Measurements from ENCODE around the gene WWTR1.
A peak's percentile ranks its signal among the peaks of the same experiment; 100 is the strongest.

Gene WWTR1

DNA sequence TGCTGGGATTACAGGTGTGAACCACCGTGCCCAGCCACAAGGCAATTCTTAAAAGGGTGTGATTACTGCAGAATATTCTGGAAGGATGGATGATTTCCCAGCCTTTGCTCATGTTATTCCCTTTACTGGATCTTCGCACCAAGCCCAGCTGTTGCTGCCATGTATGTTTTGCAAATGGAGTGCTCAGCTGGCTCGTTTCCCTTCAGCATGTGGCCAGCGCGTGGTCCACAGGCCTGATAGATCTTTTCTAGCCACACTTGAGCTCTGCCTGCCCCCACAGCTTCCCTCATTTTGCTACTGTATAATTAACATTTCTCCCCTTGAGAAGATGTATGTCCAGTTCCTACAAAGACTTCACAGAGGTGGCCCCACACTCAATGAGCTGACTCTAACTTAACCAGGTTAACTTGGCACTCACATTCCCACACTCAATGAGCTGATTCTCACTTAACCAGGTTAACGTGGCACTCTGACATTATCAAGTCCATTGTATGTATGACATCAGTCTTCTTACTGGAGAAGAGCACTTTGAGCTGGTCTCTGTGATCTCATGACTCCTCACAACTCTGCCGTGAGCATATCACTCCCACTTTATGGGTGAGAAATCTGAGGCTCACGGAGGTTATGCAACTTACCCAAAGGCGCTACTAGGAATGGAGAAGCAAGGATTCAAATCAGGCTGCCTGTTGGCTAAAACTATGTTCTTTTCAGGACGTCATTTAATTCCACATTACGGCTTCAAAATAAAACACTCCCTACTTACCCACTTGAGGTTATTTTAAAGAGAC is 134.1 kb downstream of the WWTR1 start:
- DNase-seq = no peak

DNA sequence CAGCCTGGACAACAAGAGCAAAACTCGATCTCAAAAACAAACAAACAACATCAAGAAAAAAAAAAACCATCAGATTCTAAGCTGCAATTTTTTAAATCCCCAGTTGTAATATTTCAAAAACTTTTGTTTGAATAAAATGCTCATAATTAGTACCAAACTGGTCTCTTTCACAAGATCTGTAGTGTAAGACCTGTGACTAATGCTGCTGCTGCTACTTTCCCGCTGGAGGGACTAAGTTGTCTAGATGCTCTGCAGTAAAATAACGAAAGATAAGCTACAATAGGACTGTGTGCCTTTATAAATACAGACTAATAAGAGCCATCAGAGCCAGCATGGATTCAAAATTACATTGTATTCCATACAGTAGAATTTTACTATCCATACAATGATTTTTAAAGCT is 137.9 kb downstream of the WWTR1 start:
- DNase-seq = no peak

DNA sequence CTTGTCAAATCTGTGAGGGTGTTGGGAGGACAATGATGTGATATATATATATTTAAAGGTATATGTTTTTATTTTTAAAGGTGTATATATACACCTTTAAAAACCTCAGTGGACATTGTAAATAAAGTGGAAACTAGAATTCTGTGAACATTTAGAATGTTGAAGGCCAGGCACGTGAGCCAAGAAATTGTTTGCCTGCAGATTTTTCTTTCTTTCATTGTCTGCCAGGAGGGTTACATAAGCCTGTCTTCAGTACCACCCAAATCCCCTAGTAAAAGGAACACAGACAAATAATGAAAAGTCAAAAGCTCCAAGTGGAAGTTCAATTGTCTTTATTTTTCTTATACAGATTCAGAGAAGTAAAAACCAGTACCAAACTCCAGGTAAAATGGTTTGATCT is 140.9 kb downstream of the WWTR1 start:
- DNase-seq = no peak

DNA sequence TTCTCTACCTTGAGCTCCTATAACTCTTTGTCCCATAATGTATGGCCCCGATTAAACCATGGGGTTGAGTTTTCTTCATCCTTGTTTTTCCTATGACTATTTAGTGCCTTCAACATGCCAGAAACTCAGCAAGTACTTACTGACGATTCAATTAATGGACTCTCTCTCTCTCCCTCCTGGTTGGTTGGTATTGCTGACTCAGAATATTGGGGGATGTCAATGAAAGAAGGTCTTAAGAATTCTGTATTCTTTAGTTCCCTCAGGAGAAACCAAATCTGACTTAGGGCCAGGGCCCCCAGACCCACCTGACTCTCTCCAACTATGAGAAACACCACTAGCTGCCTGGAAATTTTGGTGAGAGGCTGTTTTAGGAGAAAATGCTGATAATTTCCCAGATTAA is 142.6 kb downstream of the WWTR1 start:
- DNase-seq = no peak

DNA sequence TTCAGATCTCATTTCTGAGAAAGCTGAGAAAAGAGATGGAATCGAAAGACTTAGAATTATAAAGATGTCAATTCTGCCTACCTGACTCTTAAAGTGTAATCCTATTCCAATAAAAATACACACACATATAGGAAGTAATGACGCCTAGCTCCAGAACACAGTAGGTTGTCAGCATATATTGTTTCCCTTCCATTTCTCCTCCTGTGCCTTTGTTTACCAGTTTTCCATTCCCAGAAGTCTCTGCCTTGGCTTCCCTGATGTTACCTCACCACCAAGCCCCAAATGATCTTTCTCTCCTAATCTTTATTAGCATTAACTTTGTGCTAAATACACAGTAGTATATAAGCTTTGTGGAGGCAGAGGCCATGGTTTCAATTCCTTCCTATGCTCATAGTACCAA is 143.4 kb downstream of the WWTR1 start:
- DNase-seq = no peak

DNA sequence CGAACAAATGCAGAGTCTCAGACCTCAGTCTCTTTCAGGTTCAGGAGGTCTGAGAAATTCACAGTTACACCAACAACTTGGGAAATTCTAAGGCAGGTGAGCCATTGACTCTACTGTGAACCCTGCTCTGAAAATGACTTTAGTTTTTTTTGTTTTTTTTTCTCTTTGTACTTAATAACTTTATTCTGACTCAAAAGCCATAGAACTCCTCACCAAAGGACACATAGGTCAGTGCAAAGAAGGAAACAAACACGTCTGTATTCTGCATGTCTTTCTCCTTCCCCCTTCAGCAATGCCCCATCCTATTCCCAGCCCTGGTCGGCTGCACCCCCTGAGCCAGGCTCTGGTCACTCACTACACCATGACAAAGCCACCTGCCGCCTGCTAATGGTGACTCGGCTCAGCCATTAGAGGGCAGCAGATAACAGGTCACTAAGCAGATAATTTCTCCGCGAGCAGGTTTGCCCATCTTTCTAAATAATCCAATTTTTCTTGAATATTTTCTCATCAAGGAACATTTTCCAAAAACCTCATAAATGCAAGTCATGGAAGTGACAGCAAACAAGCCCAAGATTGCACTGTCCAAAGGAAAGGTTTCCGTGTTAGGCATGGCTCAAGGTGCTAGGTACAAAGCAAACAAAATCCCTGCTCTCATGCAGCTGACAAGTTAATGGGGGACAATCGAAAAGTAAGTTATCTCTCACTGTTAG is 145.6 kb downstream of the WWTR1 start:
- DNase-seq = peak; percentile 24

DNA sequence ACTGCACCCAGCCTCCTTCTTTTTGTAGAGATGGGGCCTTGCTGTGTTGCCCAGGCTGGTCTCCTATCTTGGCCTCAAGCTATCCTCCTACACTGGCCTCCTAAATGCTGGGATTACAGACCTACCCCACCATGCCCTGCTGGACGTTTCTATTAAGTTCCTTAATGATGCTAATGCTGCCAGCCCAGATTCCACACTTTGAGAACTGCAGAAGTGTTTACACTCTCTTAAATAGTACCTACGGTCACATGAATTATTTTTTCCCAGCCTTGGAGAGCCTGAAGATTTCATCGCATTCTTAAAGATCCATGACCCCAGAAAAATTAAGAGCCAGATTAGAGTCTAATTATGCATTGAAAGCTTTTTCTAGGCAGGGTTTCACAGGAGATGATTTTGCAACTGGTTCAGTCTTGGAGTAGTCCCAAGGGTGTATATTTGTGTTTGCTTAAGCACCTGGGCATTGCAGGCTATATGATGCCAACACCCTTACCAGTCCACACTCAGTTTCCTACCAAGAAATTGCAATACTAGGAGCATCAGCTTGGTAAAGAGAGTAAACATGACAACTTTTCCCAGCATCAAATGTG is 146.7 kb downstream of the WWTR1 start:
- DNase-seq = no peak

DNA sequence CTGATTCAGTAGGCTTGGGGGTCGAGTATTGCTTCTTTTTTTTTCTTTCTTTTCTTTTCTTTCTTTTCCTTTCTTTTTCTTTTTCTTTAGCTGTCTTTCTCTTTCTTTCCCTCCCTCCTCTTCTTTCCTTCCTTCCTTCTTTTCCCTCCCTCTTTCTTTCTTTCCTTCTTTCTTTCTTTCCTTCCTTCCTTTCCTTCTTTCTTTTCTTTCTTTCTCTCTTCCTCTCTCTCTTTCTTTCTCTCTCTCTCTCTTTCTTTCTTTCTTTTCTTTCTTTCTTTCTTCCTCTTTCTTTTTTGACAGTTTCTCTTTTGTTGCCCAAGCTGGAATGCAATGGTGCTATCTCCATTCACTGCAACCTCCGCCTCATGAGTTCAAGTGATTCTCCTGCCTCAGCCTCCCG is 147.3 kb downstream of the WWTR1 start:
- DNase-seq = no peak

DNA sequence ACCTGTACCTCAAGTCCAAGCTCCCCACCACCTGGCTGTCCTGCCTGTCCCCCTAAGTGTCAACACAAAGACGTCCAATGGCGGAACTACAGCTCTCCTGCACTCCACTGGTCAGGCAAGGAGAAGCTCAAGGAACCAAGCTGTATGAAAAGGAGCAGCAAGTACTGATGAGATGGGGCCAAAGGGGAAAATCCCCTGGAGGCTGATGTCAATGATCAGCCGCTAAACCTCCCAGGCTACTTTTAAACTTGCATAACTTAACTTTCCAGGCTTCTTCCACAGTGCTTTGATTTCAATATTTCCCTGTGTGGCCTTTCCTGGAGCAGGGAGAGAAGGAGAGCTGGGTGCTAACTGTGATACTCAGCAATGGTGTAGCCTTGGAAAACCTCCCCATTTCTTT is 148.3 kb downstream of the WWTR1 start:
- no peak for DNase-seq

DNA sequence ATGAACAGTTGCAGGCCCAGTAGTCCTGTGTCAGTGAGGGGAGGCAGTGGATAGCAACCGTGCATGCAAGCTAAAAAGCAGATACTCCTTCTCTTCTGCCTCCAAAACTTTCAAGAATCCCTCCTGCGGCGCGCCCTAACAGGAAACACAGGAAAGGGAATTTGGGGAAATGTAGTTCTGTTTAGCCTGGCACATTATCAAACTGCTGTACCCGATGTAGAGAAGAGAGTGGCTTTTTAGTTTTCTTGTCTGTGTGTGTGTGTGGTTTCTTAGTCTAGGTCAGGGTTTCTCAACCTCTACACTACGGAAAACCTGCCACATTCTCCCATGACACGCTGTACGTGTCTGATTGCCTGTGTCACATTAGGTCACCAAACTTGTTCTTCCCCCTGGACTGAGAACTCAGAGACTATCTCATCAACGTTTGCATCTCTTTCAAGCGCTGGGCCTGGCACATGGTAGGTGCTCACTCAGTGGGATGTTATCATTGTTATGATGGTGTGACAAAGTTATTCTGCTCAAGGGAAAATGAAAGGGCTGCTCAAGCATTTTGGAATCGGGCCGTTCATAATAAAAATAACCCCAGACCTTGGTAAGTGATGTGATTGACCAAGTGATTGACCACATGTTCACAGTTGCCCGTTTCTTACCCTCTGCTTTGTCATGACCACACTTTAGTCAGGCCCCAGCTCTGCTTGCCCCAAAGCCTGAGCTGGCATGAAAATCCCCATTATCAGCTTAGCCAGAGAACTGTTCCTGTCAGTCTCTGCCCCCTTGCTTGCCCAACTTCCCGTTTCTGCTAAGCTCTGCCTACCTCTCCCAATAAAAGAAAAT is 150.1 kb downstream of the WWTR1 start:
- DNase-seq = no peak

DNA sequence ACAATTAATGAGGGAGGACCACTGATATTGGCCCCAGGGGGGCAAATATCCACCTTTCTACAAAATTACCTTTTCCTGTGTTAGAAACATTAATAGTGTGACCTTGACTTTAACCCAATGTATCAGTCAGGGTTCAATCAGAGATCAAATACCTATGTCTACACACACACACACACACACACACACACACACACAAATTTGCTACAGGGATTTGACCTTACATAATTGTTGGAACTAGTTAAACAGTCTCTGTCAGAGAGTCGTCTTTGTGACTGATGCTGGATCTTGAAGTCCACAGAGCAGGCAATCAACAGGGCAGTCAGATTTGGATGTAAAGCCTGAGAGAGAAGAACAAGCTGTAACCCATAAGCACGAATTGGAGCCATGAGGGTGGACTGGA is 150.9 kb downstream of the WWTR1 start:
- no peak for DNase-seq

DNA sequence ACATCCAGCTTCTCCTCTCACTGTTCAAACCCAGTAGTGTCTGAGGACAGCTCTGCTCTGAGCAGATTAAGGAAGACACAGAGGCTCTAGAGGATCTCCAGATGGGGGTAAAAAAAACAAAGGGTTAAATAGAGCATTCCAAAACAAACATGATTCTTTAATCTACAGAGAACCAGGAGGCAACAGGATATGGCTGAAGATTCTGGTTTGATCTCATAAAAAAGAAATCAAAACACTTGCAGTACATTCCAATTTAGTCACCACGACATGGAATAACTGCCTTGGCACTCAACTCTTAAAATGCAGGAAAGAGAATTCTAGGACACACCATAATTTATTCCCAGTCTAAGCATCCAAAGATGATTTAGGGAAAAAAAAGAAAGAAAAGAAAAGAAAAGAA is 151.3 kb downstream of the WWTR1 start:
- DNase-seq = no peak

DNA sequence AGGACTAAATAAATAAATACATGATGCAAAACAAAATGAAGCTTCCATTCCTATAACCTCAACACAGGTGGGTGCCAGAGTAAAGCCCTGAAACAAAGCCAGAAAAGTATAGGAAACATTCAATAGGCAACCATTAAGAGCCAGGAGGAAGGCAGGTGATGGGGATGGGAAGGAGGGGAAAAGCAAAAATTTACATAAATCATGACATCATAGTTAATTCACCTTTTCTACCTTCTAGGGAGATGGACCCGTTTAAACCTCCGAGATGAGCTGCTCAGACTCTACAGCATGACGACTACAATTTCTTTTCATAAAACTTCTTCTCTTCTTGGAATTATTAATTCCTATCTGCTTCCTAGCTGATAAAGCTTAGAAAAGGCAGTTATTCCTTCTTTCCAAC is 155.4 kb downstream of the WWTR1 start:
- no peak for DNase-seq

DNA sequence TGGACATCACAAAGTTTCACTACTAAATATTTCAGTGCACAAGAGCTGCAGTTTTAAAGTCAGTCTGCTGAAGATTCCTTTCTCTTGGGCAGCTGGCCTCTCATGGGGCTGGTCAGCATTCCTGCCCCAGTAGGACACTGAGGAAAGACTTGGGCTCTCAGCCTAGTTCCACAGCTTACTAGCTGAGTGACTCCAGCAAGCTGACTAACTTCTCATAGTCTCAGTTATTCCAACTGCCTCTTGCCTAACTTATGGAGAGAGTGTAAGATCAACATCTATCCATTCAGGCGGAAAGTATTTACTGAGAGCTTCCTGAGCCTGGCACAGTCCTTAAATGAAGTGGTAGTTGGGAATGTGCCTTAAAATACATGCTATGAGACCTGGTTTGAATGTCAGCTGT is 156.3 kb downstream of the WWTR1 start:
- DNase-seq = no peak

DNA sequence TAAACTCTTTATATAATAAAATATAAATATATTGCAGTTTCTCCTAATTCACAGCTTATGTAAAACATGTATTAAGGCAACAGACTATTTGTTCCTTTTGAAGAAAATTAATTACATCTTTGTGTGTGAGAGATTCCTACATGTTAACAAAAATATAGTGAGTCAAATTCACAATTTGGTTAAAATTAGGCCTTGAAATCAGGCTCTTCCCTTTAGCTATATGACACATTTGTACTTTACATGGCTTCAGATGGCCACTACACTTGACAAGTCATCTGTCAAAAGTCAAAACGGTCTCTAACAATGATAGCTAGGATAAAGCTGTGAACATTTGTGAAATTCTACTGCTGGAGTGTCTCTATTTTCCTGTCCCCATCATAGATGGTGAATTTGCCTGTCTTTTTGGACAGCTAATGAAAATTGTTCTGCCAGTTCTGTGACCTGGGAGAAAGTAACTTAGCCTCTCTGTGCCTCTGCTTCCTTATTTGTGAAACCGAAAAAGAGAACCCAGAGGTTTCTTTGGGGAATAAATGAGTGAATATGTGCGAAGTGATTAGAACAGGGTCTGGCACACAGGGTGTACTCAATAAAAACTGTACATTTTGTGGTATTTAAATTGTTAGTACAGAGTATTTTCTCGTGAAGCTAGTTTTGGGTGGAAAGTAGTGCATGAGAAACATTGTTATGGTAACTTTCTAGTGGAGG is 159.7 kb downstream of the WWTR1 start:
- DNase-seq = no peak

DNA sequence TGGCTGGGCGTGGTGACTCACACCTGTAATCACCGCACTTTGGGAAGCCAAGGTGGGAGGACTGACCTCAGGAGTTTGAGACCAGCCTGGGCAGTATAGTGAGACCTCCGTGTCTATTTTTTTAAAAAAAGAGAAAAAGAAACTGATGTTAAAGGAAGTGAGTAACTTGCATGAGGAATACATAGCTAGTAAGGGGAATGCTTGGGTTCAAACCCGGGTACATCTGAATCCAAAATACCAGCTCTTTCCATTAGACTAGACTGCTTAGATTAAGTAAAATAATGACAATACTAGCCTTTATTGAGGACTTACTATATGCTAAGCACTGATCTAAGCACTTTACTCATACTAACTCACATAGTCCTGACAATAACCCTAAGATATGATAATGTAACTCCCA is 160.9 kb downstream of the WWTR1 start:
- no peak for DNase-seq

DNA sequence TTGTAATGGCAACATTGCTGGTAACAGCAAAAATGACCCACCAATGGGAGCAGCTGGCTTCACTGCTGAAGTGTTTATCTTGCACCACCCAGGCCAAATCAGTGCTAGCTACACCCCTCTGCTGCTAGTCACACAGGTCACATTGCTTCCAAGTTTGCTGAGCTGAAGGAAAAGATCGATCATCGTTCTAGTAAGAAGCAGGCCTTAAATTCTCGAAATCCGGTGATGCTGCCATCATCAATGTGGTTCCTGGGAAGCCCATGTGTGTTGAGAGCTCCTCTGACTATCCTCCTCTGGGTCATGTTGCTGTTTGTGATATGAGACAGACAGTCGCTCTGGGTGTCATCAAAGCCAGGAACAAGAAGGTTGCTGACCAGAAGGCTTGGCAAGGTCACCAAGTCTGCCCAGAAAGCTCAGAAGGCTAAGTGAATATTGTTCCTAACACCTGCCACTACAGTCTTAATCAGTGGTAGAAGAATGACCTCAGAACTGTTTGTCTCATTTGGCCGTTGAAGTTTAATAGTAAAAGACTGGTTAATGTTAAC is 162.2 kb downstream of the WWTR1 start:
- no peak for DNase-seq

DNA sequence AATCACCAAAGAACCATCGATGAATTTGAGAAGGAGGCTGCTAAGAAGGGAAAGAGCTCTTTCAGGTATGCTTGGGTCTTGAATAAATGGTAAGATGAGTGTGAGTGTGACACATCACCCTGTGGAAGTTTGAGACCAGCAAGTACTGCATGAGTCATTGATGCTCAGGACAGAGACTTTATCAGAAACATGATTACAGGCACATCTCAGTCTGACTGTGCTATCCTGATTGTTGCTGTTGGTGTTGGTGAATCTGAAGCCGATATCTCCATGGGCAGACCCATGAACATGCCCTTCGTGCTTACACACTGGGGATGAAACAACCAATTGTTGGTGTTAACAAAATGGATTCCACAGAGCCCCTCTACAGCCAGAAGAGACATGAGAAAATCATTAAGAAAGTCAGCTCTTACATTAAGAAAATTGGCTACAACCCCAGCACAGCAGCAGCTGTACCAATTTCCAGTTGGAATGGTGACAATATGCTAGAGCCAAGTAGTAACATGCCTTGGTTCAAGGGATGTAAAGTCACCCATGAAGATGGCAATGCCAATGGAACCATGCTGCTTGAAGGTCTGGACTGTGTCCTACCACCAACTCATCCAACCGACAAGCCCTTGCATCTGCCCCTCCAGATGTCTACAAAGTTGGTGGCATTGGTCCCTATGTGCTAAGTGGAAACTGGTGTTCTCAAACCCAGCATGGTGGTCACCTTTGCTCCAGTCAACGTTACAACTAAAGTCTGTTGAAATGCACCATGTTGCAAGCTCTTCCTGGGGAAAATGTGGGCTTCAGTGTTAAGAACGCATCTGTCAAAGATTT is 162.9 kb downstream of the WWTR1 start:
- no peak for DNase-seq

DNA sequence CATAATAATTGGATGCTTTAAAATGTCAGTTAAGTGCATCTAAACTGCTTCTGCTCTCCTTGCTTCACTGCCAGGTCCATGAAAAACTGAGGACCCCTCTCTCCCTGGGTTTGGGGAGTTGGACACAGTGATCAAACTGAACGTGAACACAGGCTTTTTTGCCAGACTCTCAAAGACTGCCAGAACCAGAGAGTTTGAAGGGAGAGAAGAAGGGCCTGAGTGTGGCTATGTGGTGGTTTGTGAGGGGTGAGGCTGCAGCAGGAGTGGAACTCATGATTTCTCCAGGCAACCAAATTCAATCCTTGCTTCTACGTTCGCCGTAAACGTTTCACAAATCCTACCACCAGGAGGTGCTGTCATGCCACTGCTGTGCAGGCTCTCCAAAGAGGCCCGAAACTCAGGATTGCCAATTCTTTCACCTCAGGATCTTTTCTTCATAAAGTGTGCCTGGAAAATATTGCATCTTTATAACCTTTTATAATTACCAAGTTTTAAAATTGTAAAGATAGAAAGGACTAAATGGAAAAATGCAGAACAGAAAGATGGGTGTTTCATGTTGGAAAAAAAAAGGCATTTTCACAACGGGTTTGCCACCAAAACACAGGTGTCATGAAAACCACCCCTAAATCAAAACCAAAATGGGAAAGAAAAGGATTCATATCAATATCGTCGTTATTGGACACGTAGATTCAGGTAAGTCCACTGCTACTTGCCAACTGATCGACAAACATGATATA is 163.6 kb downstream of the WWTR1 start:
- DNase-seq = peak; percentile 1

DNA sequence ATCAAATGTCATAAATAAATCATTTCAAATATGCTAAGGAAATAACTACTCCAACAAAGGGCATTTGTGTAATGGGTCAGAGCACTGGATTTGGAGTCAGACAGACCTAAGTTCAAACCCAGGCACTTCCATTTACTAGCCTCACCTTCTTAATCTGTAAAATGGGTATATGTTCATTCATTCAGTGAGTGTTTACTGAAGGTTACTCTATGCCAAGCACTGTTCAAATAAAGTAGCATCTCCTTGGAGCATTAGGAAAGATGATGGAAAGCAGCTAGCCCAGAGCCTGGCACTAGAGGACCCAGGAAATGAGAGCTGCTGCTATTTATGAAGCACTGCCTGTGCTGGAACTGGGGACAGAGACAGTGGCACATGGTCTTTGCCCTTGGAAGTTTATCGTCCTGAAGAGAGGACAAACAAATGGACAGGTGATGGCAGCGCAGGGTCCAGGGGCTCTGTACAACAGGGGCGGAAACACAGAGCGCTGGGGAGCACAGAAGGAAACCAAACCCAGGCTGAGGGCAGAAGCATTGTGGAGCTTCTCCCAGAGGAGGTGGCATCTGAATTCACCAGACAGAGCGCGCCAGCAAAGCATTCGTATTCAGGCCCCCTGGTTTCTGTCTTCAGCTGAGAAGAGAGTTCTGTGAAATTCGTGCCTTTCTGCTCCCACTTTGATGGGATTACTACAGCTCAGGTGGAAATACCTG is 164.4 kb downstream of the WWTR1 start:
- DNase-seq = no peak

Measured in NCI-H2171 treated with DMSO at 0.1 percent for 48 hours (cell line).